ENCODE data around the gene SP5. TPM values are rescaled to one million over a fixed set of nuclear protein-coding genes. Genes with fewer than 3 reads are reported as not detected.

Gene SP5
- total and polyA plus RNA-seq, 9 donors, result 0.20 to 2.9 (median 0.79) TPM; not detected in 1

GRCh38 chr2:170707821-170708795 lies 7.0 kb upstream of the SP5 start:
- H3K27ac ChIP-seq, result no peak overlapping the region
- intact Hi-C loops (cut with DNase I), result no loop called here
- no peaks in the 10 kb centered on the region for H3K36me3 ChIP-seq
- no peaks in the 10 kb centered on the region for H3K27me3 ChIP-seq
- no peaks in the 10 kb centered on the region for H3K4me1 ChIP-seq (ENCODE audit: insufficient read depth)
- no peak for DNase-seq
- H3K4me3 ChIP-seq, result no peak overlapping the region
- H3K9me3 ChIP-seq, result no peaks in the 10 kb centered on the region
- WGBS, 3 donors, result 11 to 18% (median 13%) methylated on average over 16 of the region's 16 CpGs
- TF ChIP-seq CTCF (IDR thresholded peaks at IDR 0.05) (no peak), EP300 (IDR thresholded peaks at IDR 0.05) (no peak), POLR2A (IDR thresholded peaks at IDR 0.05) (no peak)

DNA sequence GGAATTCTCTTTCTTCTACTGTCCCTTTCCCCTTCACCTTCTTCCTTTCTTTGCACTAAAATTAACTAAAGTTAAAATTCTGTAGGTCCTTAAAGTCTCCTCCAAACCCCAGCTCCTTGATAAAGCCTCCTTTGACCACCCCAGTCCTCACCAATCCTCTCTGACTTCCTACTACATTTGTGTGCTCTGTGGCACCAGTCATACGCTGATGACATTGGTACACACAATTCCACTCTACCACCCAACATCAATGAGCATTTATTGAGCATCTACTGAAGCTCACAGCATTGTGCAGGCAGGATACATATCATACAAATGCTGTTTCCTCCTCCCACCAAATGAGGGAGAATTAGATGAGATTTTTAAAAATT lies 4.5 kb upstream of the SP5 start:
- no peak for DNase-seq
- Histone ChIP-seq H3K4me3 (no peak overlapping the region), H3K9me3 (no peaks in the 10 kb centered on the region), H3K4me1 (ENCODE audit: insufficient read depth) (peaks cover 10% of the 10 kb centered on the region), H3K36me3 (no peaks in the 10 kb centered on the region), H3K27me3 (no peaks in the 10 kb centered on the region), H3K27ac (no peak overlapping the region)
- WGBS, 3 donors, result 87 to 88% (median 88%) methylated on average over 1 of the region's 1 CpG
- intact Hi-C loops (cut with DNase I), result loop anchor here in 1 of 4 donors (10.0 kb wide), 1 partner anchor 104 kb away; the partner anchor contains the start of gene GAD1
- TF ChIP-seq CTCF (IDR thresholded peaks at IDR 0.05) (no peak), POLR2A (IDR thresholded peaks at IDR 0.05) (no peak), EP300 (IDR thresholded peaks at IDR 0.05) (no peak)

DNA sequence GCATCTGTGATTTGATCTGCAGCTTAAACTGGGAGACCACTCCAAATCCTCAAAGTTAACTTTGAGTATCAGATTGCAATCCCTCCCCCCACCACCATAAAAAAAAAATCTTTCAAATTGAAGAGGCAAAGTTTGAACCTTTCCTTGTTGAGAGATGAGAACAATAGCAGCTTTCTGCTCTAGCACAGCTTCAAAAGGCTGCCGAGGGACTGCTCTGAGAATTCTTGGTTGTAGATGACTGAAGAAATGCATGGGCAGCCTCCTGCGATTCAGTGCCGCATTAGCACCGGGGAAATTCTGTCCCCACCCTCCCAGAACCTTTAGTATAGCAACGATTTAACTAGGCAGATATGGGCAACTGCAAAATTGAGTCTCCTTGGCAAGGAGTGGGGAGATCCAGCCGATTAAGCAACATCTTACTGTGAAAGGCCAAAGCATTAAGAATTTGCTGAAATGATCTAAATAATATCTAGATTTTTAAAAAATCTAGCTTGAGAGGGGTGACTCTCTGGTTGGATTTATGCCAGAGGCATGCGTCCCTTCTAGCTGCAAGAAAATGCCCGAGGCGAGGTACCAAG lies 3.9 kb upstream of the SP5 start:
- H3K9me3 ChIP-seq, result no peaks in the 10 kb centered on the region
- no peak for DNase-seq
- H3K36me3 ChIP-seq, result no peaks in the 10 kb centered on the region
- H3K27me3 ChIP-seq, result no peaks in the 10 kb centered on the region
- no peak overlapping the region for H3K27ac ChIP-seq
- TF ChIP-seq CTCF (IDR thresholded peaks at IDR 0.05) (no peak), EP300 (IDR thresholded peaks at IDR 0.05) (no peak), POLR2A (IDR thresholded peaks at IDR 0.05) (no peak)
- intact Hi-C loops (cut with DNase I), result loop anchor here in 1 of 4 donors (10.0 kb wide), 1 partner anchor 104 kb away; the partner anchor contains the start of gene GAD1
- no peak overlapping the region for H3K4me3 ChIP-seq
- H3K4me1 ChIP-seq (ENCODE audit: insufficient read depth), result peaks cover 14% of the 10 kb centered on the region
- 16 to 23% (median 17%) methylated on average over 9 of the region's 9 CpGs for WGBS, 3 donors

DNA sequence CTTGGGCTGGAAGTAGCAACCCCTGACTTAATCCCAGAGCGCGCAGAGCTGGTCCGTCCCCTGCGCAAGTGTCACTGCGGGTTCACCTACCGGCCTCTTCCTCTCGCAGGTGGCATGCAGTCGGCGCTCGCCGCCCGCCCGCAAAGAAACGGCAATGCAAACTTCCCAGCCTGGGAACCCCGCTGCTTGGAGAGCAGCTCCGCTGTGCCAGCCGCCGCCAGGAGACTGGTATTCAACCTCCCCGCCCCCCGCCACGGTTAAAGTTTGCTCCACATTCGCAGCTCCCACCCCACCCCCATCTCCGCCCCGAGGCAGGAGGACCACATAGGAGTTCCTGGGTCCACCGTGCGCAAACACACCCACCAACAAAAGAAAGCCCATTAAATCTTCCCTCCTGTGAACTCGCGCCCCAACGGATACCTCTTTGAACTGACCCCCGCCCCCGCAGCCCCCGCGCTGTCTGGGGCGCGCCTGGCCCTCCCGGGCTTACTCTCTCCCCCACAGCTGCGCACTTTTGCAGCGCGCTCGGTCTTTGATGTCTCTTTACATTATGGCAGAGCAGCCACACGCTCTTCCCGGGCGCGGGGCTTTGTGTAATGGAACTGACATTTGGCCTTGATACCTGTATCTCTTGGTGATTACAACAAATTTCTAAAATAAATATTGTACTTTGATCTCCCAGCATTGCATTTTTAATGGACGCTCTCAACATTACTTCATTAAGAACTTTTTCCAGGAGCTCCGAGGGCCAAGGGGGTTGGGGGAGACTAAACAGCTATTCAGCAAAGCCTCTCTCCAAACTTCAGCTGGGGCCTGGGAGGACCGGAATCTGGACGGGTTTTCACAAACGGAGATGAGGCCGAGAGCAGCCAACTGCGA lies 3.1 kb upstream of the SP5 start:
- DNase-seq, result peak in 2 of 5 donors; percentile 14 to 33

More for the DNA sequence above, 3.1 kb upstream of the SP5 start:
- intact Hi-C loops (cut with DNase I), result loop anchor here in 1 of 4 donors (10.0 kb wide), 1 partner anchor 103 kb away; the partner anchor contains the start of gene GAD1
- Histone ChIP-seq H3K36me3 (no peaks in the 10 kb centered on the region), H3K9me3 (no peaks in the 10 kb centered on the region), H3K4me1 (ENCODE audit: insufficient read depth) (peaks cover 15% of the 10 kb centered on the region), H3K27me3 (no peaks in the 10 kb centered on the region), H3K27ac (no peak overlapping the region), H3K4me3 (no peak overlapping the region)
- TF ChIP-seq CTCF (IDR thresholded peaks at IDR 0.05) (no peak), EP300 (IDR thresholded peaks at IDR 0.05) (no peak), POLR2A (IDR thresholded peaks at IDR 0.05) (no peak)
- WGBS, 3 donors, result 7 to 10% (median 7%) methylated on average over 40 to 51 of the region's 51 CpGs
